GM21390 (cell line): ENCODE results near the gene SLC52A1.
"Not testable (repeated sequence)": the region's sequence is repeated elsewhere in the genome, so short reads cannot be mapped to it uniquely, and the experiment has no call there.

Experiments
- ATAC-seq: cut with Tn5 transposase; IDR thresholded peaks from one replicate; pipeline ENCODE4 v1.9.1; 2021; ENCODE audit not compliant: unreplicated experiment

The SLC52A1 gene

DNA sequence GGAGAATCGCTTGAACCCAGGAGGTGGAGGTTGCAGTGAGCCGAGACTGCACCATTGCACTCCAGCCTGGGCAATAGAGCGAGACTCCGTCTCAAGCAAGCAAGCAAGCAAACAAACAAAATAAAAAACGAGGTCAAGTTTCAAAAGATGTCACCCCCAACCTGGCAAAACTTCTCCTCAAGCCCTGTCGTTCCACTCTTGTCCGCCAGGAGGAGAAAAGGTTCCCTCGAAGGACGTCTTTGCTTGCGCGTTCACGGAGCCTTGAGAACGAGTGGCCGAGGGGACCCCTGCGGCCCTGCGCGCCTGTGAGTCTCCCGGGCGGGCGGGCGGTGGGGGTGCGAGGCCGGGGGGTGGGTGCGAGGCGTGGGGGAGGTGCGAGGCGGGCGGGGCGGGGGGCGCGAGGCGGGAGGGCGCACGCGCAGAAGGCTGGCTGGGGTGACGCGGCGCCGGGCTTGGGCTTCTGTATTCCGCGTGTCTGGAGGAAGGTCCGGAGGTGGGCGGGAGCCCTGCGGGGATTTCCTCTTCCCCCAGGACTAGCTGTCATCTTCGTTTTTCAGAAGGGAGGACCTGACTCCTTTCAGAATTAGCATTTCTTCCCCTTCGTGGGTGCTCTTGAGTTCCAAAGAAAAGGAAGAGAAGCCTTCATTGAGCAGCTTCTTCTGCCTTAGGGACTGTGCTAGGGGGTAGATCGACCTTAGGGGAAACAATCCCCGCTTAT, 3.7 kb downstream of the SLC52A1 start:
- ATAC-seq = peak; percentile 49

DNA sequence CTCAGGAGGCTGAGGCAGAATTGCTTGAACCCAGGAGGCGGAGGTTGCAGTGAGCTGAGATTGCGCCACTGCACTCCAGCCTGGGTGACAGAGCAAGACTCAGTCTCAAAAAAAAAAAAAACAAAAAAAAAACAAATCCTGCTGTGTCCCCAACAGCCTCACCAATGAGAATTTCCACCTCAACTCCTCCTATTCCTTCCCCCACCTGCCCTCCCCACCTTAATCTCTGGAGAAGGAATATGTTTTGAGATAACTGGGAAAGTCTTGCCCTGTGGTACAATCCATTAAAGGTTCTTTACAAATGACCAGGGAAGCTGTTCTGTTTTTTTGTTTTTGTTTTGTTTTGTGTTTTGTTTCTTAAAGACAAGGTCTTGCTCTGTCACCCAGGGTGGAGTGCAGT, 5.1 kb downstream of the SLC52A1 start:
- not testable (repeated sequence) for ATAC-seq

DNA sequence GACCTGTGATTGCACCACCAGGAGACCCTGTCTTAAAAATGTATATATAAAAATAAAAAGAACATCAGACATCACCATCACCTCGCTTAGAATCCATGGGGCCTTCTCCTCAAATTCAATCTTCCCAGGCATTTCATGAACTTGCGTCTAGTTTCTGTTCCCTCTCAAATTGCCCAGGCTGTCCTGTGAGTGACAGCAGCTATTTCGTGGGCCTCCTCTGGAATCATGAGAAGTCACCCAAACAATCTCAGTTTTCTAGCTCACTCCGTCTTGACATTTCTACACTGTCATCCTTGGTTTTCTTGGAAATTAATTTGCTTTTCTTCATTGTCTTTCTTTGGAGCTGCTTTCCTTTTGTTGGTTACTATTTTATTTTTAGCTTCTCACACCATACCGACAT, 7.3 kb downstream of the SLC52A1 start:
- no peak for ATAC-seq

DNA sequence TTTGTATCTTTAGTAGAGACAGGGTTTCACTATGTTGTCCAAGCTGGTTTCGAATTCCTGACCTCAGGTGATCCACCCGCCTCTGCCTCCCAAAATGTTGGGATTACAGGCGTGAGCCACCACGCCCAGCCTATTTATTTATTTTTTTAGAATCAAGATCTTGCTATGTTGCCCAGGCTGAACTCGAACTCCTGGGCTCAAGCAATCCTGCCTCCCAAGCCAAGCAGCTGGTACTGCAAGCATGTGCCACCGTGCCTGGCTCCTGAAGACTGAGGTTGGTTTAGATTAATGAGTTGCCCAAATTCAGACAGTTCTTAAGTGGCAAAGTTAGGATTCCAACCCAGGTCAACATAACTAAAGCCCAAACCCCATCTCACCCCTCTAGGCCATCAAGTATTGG, 7.9 kb downstream of the SLC52A1 start:
- no peak for ATAC-seq

DNA sequence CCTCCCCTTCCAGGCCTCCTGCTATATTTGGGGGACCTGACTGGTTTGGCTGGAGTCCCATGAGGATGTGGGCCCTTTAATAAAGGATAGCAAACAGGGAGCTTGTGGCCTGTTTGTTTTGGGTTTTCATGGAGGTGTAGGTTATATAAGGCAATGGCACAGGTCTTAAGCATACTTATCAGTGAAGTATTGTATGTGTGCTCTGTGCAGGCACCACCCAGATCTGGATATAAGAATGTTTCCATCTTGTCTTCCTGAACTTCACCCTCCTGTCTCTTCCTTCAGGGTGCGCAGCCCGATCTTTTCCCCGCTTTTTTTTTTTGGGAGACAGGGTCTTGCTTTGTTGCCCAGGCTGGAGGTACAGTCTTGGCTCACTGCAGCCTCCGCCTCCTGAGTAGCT, 10.6 kb downstream of the SLC52A1 start:
- no peak for ATAC-seq

DNA sequence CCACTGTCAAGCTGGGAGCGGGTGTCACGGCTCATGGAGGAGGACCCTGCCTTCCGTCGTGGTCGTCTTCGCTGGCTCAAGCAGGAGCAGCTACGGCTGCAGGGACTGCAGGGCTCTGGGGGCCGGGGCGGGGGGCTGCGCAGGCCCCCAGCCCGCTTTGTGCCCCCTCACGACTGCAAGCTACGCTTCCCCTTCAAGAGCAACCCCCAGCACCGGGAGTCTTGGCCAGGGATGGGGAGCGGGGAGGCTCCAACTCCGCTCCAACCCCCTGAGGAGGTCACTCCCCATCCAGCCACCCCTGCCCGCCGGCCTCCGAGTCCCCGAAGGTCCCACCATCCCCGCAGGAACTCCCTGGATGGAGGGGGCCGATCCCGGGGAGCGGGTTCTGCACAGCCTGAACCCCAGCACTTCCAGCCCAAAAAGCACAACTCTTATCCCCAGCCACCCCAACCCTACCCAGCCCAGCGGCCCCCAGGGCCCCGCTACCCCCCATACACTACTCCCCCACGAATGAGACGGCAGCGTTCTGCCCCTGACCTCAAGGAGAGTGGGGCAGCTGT, 11.6 kb downstream of the SLC52A1 start:
- no peak for ATAC-seq

DNA sequence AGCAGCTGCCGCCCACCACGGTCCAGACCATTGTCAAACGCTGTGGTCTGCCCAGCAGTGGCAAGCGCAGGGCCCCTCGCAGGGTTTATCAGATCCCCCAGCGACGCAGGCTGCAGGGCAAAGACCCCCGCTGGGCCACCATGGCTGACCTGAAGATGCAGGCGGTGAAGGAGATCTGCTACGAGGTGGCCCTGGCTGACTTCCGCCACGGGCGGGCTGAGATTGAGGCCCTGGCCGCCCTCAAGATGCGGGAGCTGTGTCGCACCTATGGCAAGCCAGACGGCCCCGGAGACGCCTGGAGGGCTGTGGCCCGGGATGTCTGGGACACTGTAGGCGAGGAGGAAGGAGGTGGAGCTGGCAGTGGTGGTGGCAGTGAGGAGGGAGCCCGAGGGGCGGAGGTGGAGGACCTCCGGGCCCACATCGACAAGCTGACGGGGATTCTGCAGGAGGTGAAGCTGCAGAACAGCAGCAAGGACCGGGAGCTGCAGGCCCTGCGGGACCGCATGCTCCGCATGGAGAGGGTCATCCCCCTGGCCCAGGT, 13.0 kb downstream of the SLC52A1 start:
- no peak for ATAC-seq

DNA sequence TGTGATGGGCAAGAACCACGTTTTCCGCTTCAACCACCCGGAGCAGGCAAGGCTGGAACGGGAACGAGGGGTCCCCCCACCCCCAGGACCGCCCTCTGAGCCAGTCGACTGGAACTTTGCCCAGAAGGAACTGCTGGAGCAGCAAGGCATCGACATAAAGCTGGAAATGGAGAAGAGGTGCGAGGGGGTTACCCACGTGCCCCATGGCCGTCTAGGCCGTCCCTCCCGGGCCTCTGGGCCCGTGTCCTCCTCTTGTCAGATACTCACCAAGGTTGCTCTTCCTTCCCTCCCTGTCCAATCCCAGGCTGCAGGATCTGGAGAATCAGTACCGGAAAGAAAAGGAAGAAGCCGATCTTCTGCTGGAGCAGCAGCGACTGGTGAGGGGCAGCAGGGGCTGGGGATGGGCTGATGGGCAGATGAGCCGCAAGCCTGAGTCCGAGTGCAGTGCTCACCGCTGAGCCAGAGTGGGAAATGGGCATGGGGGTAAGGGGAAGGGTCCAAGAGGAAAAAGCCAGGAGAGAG, 14.7 kb downstream of the SLC52A1 start:
- no peak for ATAC-seq

DNA sequence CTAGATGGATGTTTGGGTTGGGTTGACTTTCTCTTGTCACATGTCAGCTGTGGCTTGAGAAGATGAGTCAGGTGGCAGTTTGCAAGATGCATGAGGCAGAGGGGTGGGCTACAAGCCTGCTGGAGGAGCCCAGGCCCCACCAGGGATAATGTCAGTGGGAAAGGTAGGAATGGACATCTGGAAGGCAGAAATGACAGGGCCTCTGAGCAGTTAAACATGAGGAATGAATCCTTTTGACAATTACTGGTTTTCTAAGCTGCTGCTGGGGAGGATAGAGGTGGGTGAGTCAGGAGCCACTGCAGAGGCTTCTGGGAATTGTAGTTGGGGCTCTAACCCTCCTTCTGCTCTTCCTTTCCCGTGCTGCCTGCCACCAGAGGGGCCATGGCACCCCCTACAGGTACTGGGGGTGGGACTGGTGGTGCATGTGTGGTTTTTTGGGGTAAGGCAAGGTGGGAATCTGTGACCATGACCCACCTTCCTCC, 15.7 kb downstream of the SLC52A1 start:
- ATAC-seq = no peak

DNA sequence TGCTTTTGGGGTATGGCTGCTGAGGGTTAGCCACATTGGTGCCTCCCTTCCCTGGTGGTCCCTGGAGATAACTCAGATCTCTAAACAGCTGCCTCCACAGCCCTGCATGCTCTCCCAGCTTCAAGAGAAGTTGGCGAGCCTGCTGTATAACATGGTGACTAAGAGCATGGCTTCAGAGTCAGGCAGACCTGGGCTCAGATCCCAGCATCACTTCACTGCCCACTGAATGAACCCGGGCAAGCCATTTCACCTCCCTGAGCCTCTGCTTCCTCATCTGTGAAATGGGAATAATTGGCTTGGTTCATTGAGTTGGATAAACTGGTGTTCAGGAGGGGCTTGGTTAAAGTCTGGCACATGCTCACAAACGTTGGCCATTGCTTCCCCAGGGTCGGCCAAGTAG, 20.9 kb downstream of the SLC52A1 start:
- ATAC-seq = no peak

DNA sequence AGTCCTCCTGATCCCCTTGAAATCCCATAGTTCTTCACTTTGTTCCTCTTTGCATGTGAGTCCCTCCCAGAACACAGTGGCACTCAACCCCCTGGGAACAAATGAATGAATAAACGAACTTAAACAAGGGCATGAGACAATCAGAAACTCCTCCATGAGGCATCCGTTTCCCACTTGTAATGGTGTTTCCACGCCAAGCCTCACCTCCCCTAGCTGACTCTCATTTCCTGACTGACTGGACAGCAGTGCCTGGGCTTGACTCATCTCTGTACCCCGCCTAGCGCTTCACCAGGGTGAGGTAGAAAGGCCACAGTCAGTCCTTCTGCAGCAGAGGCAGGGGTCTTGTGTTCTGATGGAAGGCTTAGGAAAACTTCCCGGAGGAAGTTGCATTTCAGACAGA, 23.3 kb downstream of the SLC52A1 start:
- ATAC-seq = no peak

DNA sequence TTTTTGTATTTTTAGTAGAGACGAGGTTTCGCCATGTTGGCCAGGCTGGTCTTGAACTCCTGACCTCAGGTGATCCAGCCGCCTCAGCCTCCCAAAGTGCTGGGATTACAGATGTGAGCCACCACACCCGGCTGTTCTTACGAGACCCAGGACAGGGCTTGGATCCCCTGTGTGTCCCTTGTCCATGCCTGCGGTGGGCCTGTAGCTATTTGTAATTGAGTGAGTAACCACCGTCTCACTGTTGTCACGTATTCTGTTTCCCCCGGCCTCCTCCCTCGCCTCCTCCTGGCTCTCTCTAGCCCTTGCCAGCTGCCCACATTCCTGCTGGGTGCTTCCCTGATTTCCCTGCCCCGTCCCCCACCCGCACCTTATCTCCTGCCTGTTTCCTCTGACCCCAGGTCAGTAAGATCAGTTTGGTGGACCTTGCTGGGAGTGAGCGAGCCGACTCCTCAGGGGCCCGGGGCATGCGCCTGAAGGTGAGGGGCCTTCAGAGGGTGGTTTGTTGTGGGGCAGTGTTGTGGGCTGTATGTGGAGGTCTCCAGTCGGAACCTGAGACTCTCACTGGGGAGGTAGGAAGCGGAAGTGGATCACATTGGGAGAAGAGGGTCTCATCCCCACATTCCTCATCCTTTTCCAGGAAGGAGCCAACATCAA, 31.9 kb downstream of the SLC52A1 start:
- no peak for ATAC-seq

DNA sequence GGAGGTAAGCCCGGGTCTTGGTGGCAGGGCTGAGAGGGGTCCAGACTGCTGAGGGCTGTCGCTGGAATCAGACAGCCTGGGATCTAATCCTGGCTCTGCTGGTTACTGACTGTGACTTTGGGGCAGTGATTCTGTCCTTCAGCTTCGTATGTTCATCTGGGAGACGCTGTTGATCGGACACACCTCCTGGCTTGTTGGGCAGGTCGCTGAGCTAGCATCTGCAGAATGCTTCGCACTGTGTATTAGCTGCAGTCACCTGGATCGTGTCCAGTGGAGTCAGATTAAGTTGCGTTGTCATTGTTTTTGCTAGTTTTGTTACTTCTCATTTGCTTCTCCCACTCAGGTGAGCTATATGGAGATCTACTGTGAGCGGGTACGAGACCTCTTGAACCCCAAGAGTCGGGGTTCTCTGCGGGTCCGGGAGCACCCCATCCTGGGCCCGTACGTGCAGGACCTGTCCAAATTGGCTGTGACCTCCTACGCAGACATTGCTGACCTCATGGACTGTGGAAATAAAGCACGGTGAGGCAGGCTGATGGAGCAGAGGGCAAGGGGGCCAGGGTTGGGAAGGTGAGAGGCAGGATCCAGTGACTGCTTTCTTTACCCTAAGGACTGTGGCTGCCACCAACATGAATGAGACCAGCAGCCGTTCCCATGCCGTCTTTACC, 33.0 kb downstream of the SLC52A1 start:
- no peak for ATAC-seq

DNA sequence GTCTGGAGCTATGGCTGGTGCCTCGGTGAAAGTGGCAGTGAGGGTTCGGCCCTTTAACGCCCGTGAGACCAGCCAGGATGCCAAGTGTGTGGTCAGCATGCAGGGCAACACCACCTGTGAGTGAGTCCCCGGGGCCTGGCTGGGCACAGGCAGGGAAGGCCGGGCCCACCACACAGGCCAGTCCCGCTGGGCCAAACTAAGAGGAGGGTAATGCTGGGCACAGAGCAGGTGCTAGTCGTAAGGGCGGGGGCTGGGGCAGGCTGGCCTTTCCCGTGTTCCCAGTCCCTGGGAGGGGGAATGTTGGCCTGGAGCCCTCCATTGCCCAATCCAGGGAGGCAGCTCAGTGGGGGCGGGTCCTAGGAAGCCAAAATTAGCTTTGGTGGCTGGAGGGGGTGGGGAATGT, 35.0 kb downstream of the SLC52A1 start:
- ATAC-seq = no peak

DNA sequence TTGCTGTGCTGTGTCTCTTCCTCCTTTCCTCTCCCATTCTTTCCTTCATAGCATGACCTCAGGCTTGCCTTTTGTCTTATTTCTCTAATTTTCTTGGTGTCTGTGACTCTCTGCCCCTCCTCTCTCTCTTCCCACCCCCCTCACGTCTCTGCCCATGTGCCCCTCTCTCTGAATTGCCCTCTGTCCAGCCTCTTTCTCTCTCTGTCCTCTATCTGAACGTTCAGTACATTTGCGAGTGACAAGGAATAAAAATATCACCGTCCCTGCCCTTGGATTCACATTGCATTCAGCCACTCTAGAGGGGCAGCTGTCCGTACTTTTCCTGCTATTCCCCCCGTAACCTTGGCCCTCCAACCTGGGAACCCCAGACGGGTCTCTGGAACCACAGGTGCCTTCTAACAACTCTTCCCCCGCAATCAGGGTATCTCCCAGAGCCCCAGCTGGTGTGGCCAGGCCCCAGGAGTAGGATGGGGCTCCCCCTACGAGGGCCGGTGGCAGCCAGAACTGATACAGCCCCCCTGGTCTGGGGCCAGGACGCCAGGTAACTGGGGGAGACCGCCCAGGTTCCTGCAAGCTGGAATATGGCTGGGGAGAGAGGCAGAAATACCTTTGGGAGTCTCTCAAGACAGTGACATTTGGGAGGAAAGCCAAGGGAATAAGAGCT, 35.7 kb downstream of the SLC52A1 start:
- ATAC-seq = no peak

DNA sequence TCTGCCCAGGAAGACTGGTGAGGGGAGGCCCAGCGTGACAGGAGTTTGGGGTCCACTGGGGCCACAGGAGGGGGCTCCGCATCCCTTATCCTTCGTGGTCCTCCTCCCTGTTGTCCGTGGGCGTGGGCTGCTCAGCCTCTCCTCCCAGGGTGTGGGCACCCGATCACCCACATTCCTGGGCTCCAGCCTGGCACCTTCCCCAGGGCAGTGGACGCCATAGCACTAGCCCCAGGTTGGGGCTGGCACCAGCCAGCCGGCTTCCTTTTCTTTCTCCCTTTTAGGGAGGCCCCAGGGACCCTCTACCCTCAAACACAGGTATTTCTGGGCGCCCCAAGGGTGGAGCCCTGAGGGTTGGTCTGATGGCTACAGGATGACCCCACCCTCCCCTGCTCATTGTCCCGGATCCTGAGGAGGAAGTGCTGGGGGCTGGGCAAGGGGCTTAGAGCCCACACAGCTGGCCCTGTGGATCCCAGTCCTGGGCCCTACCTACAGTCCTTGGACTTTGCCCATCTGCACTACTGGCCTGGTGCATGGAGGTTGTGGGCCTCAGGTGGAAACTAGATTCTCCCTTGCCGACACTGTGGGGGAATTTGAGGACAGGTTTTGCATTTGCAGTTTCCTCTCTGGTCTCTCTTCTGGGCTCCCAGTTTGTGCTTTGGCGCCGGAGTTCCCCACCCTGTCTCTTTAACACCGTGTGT, 36.3 kb downstream of the SLC52A1 start:
- ATAC-seq = no peak

DNA sequence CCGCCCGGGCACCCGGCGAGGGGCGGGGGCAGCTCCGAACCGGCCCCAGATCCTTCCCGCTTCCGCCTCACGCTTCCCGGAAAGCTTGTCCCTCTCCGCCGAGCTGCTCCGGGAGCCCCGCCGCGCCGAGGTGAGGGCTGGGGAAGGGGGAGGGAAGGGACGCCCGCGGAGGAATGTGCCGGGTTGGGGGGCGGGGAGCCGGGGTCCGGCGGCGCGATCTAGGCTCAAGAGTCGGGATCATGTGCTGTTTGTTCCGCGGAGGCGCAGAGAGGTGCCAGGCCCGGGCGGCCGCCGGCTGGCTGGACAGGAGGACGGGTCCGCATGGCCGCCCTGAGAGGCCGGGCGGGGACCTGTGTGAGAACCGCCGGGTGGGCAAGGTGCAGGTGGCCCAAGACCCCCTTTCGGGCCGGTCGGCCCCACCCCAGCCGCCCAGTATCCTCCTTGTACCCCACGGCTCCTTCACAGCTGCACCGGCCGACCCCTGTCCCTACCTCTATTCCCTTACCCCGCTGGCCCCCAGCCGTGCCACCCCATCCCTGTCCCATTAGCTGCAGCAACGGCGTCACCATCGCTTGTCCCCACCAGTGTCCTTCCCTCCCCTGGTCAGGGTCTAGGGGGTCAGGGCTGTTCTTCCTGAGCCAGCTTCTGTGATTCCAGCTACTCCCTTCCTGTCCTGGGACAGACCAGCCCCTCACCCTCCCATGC, 37.0 kb downstream of the SLC52A1 start:
- ATAC-seq = peak; percentile 3

DNA sequence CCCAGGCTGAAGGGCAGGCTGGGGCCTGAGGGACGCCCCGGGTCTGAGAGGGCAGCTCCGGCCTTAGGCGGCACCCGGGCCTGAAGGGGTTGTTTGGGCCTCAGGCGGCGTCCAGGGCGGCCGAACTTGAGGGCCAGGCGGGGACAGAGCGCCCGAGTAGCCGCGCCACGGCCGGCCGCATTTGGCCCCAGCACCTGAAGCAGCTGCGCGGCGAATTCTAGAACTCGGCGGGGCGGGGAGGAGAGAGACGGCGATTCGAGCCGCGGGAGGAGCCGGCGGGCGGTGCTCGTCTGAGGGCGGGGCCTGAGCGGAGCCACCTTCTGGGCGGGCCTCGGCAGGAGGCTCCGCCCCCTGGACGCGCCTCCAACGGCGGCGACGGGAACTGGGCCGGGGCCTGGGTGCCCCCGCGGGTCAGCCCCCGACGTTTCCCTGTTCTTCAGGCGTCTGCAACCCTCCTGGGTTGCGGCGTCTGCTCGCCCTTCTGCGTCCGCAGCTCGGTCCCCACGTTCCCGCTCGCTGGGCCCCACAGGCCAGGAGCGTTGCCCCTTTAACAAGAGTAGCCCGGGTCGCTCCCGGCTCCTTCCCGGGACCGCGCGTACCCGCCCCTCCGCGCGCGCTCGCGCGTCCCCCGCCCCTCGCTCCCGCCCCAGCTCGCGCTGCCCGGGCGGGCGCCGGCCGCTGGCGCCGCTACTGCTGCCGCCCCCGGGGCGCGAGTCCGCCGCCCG, 37.8 kb downstream of the SLC52A1 start, which contains the start of the genes INCA1 and KIF1C:
Gene INCA1 (minus strand): TSS at position 221 of the 725 bp plus-strand sequence. CDS start 3,085 bp downstream, outside the sequence.
Gene KIF1C (plus strand): TSS at position 649 of the 725 bp plus-strand sequence. CDS start 2,297 bp downstream, outside the sequence.
- peak; percentile 82 for ATAC-seq
